ENCODE results near the gene SLC26A11.

GRCh38 chr17:80237386-80237785 lies 17.2 kb downstream of the SLC26A11 start:
- no peak for TF ChIP-seq EZH2 (IDR thresholded peaks at IDR 0.05; ENCODE audit: low read length)
- TF ChIP-seq, protein P1, sequence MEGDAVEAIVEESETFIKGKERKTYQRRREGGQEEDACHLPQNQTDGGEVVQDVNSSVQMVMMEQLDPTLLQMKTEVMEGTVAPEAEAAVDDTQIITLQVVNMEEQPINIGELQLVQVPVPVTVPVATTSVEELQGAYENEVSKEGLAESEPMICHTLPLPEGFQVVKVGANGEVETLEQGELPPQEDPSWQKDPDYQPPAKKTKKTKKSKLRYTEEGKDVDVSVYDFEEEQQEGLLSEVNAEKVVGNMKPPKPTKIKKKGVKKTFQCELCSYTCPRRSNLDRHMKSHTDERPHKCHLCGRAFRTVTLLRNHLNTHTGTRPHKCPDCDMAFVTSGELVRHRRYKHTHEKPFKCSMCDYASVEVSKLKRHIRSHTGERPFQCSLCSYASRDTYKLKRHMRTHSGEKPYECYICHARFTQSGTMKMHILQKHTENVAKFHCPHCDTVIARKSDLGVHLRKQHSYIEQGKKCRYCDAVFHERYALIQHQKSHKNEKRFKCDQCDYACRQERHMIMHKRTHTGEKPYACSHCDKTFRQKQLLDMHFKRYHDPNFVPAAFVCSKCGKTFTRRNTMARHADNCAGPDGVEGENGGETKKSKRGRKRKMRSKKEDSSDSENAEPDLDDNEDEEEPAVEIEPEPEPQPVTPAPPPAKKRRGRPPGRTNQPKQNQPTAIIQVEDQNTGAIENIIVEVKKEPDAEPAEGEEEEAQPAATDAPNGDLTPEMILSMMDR (optimal IDR thresholded peaks at IDR 0.05 in 1 of 3, IDR thresholded peaks at IDR 0.05 in 1 of 3, conservative IDR thresholded peaks at IDR 0.05 in 1 of 3; ENCODE audit: extremely low read depth in 1 of 3, insufficient read depth in 2 of 3, low read length in 3 of 3), result no peak
